GM18499 (cell line): ENCODE data around the gene NXN.
"Not testable (repeated sequence)": the region's sequence is repeated elsewhere in the genome, so short reads cannot be mapped to it uniquely, and the experiment has no call there.

Experiments used
- ATAC-seq: cut with Tn5 transposase; IDR thresholded peaks from one replicate; pipeline ENCODE4 v1.9.1; 2021; ENCODE audit warnings: moderate number of reproducible peaks; ENCODE audit not compliant: insufficient read depth, unreplicated experiment

Gene NXN

GRCh38 chr17:789931-790873, 189.4 kb downstream of the NXN start:
- ATAC-seq: not testable (repeated sequence)

- no peak for ATAC-seq
Measured at GRCh38 chr17:789160-789840, 190.3 kb downstream of the NXN start.

- no peak for ATAC-seq
Measured at GRCh38 chr17:788551-788950, 191.0 kb downstream of the NXN start.

- no peak for ATAC-seq
Measured at GRCh38 chr17:787641-788221, 191.8 kb downstream of the NXN start.

GRCh38 chr17:785901-786300, 193.7 kb downstream of the NXN start:
- not testable (repeated sequence) for ATAC-seq

- ATAC-seq: no peak
Measured at GRCh38 chr17:784143-784542, 195.4 kb downstream of the NXN start.

- ATAC-seq: no peak
Measured at GRCh38 chr17:781805-782731, 197.5 kb downstream of the NXN start, which contains the start of the genes GLOD4 and MRM3. GLOD4 (minus strand) TSS chr17:782280; CDS start chr17:782255, 25 bp downstream. MRM3 (plus strand) TSS chr17:782353; CDS start chr17:782379, 26 bp downstream.

- ATAC-seq: no peak
Measured at GRCh38 chr17:778096-778495, 201.5 kb downstream of the NXN start.

GRCh38 chr17:774313-774584, 205.3 kb downstream of the NXN start:
- ATAC-seq: no peak

GRCh38 chr17:773467-774312, 205.9 kb downstream of the NXN start:
- no peak for ATAC-seq

GRCh38 chr17:773016-773415, 206.6 kb downstream of the NXN start:
- no peak for ATAC-seq

- ATAC-seq: no peak
Measured at GRCh38 chr17:767076-767475, 212.5 kb downstream of the NXN start.

GRCh38 chr17:760371-760770, 219.2 kb downstream of the NXN start:
- no peak for ATAC-seq

- ATAC-seq: no peak
Measured at GRCh38 chr17:759964-760363, 219.6 kb downstream of the NXN start.

- not testable (repeated sequence) for ATAC-seq
Measured at GRCh38 chr17:756010-756567, 223.5 kb downstream of the NXN start.

- not testable (repeated sequence) for ATAC-seq
Measured at GRCh38 chr17:755319-755961, 224.1 kb downstream of the NXN start.

GRCh38 chr17:753418-753817, 226.2 kb downstream of the NXN start:
- ATAC-seq: no peak

GRCh38 chr17:752620-753219, 226.9 kb downstream of the NXN start:
- ATAC-seq: no peak
